Stimulated activated CD4-positive, alpha-beta T cell treated with anti-CD3 and anti-CD28 coated beads, Interleukin-15, amount 100 ng/mL, for 24 hours (primary cell): Measurements from ENCODE around the gene HNRNPA2B1.

Experiments used
- DNase-seq: peaks from one replicate; pipeline ENCODE4 v3.0.0-alpha.2; 2020

Gene HNRNPA2B1

GRCh38 chr7:26141077-26141476 is 59.5 kb downstream of the HNRNPA2B1 start:
- DNase-seq = no peak

DNA sequence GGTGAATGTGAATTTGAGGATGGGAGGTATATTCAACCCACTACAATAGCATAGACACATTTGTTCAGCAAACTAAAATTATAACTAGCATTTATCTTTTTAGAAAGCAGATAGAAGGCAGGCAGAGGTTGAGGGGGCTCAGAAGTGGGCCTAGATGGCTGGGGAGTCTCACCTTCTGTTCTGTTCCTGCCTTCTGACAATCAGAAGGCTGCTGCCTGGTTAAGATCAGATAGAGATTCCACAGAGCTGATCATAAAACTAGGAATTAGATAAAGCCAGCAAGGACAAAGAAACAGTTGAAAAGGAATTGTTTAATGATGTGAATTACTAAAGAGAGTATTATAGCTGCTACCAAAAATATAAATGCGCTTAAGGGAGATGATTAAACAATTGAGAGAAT is 60.2 kb downstream of the HNRNPA2B1 start:
- DNase-seq = no peak
